Measurements from ENCODE around the gene OCIAD2.

- TF ChIP-seq POLR2A (IDR thresholded peaks at IDR 0.05), result no peak
- no peak for TF ChIP-seq CTCF (IDR thresholded peaks at IDR 0.05)
Observed at GRCh38 chr4:48937033-48937432, 30.5 kb upstream of the OCIAD2 start.
